NB4 (cell line): ENCODE data around the gene MYO1E.
"Not testable (repeated sequence)": the region's sequence is repeated elsewhere in the genome, so short reads cannot be mapped to it uniquely, and the experiment has no call there.

Experiments used
- DNase-seq: peaks from one replicate; pipeline ENCODE4 v3.0.0; 2010; ENCODE audit warnings: low read depth
- H3K4me3 ChIP-seq: one replicate; pipeline ENCODE4 v1.5.1; 2011; ENCODE audit warnings: mild to moderate bottlenecking, low read depth, low read length, moderate library complexity
- CTCF ChIP-seq: IDR thresholded peaks from one replicate; pipeline ENCODE4 v1.5.1; 2012; ENCODE audit warnings: low read depth, low read length
- MAX ChIP-seq: IDR thresholded peaks from 2 replicates; pipeline ENCODE4 v1.6.1; 2011; ENCODE audit warnings: low read depth, low read length
- MYC ChIP-seq: IDR thresholded peaks from 2 replicates; pipeline ENCODE4 v1.6.1; 2011; ENCODE audit warnings: low read depth, low read length
- POLR2A ChIP-seq: IDR thresholded peaks from 2 replicates; pipeline ENCODE4 v1.6.1; 2011; ENCODE audit warnings: mild to moderate bottlenecking; ENCODE audit not compliant: insufficient read length; ENCODE audit errors: extremely low read depth

The MYO1E gene

GRCh38 chr15:59396211-59396610, 23.5 kb upstream of the MYO1E start:
- DNase-seq, result no peak

GRCh38 chr15:59394166-59394661, 21.5 kb upstream of the MYO1E start:
- TF ChIP-seq MYC, result no peak
- TF ChIP-seq POLR2A, result no peak
- TF ChIP-seq MAX, result no peak
- TF ChIP-seq CTCF, result no peak
- no peak for DNase-seq
- H3K4me3 ChIP-seq, result no peak overlapping the region

More at GRCh38 chr15:59396211-59396610, 23.5 kb upstream of the MYO1E start:
- H3K4me3 ChIP-seq, result no peak overlapping the region
- no peak for TF ChIP-seq MYC
- no peak for TF ChIP-seq POLR2A
- no peak for TF ChIP-seq CTCF
- TF ChIP-seq MAX, result no peak

- no peak for DNase-seq
- H3K4me3 ChIP-seq, result no peak overlapping the region
- TF ChIP-seq MYC (no peak), MAX (no peak), POLR2A (no peak), CTCF (no peak)
Observed at GRCh38 chr15:59392299-59392698, 19.6 kb upstream of the MYO1E start.

GRCh38 chr15:59388670-59389069, 16.0 kb upstream of the MYO1E start:
- peak; percentile 34 for DNase-seq
- no peak overlapping the region for H3K4me3 ChIP-seq
- TF ChIP-seq CTCF, result no peak
- no peak for TF ChIP-seq POLR2A
- no peak for TF ChIP-seq MAX
- TF ChIP-seq MYC, result no peak

GRCh38 chr15:59387196-59387878, 14.7 kb upstream of the MYO1E start:
- DNase-seq, result not testable (repeated sequence)

GRCh38 chr15:59385171-59385570, 12.5 kb upstream of the MYO1E start:
- no peak for DNase-seq
- H3K4me3 ChIP-seq, result no peak overlapping the region
- no peak for TF ChIP-seq POLR2A
- no peak for TF ChIP-seq MAX
- no peak for TF ChIP-seq MYC
- no peak for TF ChIP-seq CTCF

More at GRCh38 chr15:59387196-59387878, 14.7 kb upstream of the MYO1E start:
- H3K4me3 ChIP-seq, result not testable (repeated sequence)
